HG02938 (cell line): ENCODE results near the gene TP53.

Experiments
- ATAC-seq: cut with Tn5 transposase; IDR thresholded peaks from one replicate; pipeline ENCODE4 v1.9.1; 2021; ENCODE audit warnings: mild to moderate bottlenecking, moderate library complexity; ENCODE audit not compliant: unreplicated experiment

The TP53 gene

DNA sequence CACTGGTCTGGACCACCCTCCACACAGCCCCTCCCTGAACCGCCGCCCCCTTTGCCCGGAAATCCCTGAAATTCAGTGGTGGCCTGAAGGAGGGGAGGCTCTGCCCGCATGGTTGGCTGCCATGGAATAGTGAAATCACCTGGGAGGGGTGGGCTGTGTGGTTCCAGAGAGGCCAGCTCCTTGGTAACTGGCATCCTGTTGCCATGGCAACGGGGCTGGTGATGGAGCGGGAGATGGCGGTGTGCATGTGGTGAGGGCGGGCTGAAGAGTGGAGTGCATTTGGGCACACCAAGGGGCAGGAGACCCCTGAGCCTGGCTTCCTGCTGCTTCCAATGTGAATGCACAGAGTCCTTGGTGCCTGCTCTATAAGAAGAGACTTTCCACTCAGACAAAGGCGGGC is 20.2 kb upstream of the TP53 start:
- ATAC-seq, result no peak

DNA sequence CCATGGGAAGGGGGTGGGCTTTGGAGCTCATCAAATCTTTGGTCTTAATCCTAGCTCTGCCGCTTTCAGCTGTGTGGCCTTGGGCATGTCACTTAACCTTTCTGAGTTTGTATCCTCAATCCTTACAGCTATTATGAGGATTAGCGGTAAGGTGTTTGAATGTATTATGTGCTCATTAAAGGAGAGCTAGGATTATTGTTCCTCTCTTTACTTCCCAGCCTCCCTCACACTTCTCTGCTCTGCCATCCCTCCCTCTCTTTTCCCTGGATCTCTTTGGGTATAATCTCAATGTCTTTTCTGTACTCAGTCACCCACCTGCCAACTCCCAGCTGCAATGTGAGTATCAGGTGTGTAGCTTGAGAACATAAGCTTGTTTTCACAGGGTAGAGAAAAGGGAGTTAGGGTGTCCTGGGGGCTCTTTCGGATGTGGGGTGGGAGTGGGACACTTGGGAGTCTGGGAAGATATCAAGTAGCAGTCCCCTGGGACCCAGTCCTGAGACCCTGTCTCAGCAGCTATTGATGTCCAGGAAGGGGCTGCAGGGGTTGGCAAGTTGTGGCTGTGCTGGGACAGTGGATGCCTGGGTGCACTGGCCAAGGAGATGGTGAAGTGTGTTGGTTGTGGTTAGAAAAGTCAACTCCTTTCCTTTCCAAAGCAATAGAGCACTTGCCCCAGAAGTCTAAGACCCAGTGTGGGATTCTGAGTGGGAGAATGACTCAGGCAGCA is 19.5 kb upstream of the TP53 start:
- ATAC-seq, result no peak

- no peak for ATAC-seq
Measured at GRCh38 chr17:7705269-7706255, 18.3 kb upstream of the TP53 start.

GRCh38 chr17:7704601-7705268 is 17.4 kb upstream of the TP53 start, which contains the start of gene EFNB3:
EFNB3 (plus strand) TSS chr17:7705202; CDS start chr17:7705599, 397 bp downstream.
- ATAC-seq, result no peak

GRCh38 chr17:7703584-7704479 is 16.5 kb upstream of the TP53 start:
- no peak for ATAC-seq

- no peak for ATAC-seq
Measured at GRCh38 chr17:7702776-7703175, 15.5 kb upstream of the TP53 start.

DNA sequence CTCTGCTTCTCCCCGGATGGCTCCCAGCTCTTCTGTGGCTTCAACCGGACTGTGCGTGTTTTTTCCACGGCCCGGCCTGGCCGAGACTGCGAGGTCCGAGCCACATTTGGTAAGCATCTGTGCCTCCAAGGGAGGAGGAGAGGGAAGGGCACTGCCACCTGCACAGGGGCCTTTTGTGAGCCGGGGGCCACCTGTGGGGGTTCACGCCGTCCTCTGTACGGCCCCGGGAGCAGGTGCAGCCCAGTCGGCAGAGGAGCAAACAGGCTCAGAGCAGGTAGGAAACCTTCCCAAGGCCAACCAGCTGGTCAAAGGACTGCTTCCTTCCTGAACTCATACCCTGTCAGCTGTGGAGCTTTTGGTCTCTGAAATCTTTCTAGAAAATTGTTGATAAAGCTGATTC is 14.4 kb upstream of the TP53 start:
- no peak for ATAC-seq

- no peak for ATAC-seq
Measured at GRCh38 chr17:7700510-7700909, 13.2 kb upstream of the TP53 start.

- ATAC-seq, result no peak
Measured at GRCh38 chr17:7697828-7698588, 10.7 kb upstream of the TP53 start.

- ATAC-seq, result no peak
Measured at GRCh38 chr17:7695586-7695985, 8.3 kb upstream of the TP53 start.

- ATAC-seq, result no peak
Measured at GRCh38 chr17:7688808-7689316, 1.6 kb upstream of the TP53 start.

DNA sequence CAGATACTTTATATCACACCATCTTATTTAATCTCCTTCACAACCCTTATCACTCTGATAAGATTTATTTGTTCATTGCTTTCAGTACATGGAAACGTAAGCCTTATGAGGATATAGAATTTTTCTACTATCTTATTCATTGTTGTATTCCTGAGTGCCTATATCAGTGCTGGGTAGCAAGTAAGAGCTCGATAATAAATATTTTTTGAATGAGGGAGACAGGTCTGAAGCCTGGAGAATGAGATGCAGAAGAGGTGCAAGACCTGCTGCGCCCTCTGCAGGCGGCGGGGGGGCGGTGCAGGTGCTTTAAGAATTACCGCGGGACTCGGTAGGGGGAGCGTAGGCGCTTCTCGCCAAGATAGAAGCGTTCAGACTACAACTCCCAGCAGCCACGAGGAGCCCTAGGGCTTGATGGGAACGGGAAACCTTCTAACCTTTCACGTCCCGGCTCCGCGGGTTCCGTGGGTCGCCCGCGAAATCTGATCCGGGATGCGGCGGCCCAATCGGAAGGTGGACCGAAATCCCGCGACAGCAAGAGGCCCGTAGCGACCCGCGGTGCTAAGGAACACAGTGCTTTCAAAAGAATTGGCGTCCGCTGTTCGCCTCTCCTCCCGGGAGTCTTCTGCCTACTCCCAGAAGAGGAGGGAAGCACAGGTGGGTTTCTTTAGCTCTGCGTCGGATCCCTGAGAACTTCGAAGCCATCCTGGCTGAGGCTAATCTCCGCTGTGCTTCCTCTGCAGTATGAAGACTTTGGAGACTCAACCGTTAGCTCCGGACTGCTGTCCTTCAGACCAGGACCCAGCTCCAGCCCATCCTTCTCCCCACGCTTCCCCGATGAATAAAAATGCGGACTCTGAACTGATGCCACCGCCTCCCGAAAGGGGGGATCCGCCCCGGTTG is 868 bp upstream of the TP53 start, which contains the start of gene WRAP53:
Gene WRAP53, plus strand, starts transcription at position 570 of the 900 bp plus-strand sequence. Its CDS starts 172 bp downstream, at position 742.
- ATAC-seq, result peak; percentile 58

GRCh38 chr17:7686222-7687071 is 843 bp downstream of the TP53 start:
- peak; percentile 51 for ATAC-seq

GRCh38 chr17:7685533-7686221 is 1.6 kb downstream of the TP53 start:
- ATAC-seq, result peak; percentile 50

GRCh38 chr17:7684851-7685532 is 2.3 kb downstream of the TP53 start:
- ATAC-seq, result no peak
